Activated T-helper 9 cell treated with anti-CD3 and anti-CD28 coated beads, Interleukin-2, amount 50 U/mL, for 16 hours (primary cell): ENCODE results near the gene PAGE1.
"Not testable (repeated sequence)": the region's sequence is repeated elsewhere in the genome, so short reads cannot be mapped to it uniquely, and the experiment has no call there.

Experiments used
- DNase-seq: peaks from one replicate; pipeline ENCODE4 v3.0.0-alpha.2; 2020; ENCODE audit warnings: low read depth

The PAGE1 gene, protein sequence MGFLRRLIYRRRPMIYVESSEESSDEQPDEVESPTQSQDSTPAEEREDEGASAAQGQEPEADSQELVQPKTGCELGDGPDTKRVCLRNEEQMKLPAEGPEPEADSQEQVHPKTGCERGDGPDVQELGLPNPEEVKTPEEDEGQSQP

GRCh38 chrX:49695276-49696180 is at the start of gene PAGE1:
TSS of gene PAGE1 (minus strand) at chrX:49695984. CDS start at chrX:49694770, 1,214 bp downstream.
- no peak for DNase-seq

GRCh38 chrX:49741501-49741900 is 45.7 kb upstream of the PAGE1 start:
- not testable (repeated sequence) for DNase-seq

- DNase-seq = no peak
Observed at GRCh38 chrX:49727847-49728246, 32.1 kb upstream of the PAGE1 start.

GRCh38 chrX:49726966-49727365 is 31.2 kb upstream of the PAGE1 start:
- no peak for DNase-seq

DNA sequence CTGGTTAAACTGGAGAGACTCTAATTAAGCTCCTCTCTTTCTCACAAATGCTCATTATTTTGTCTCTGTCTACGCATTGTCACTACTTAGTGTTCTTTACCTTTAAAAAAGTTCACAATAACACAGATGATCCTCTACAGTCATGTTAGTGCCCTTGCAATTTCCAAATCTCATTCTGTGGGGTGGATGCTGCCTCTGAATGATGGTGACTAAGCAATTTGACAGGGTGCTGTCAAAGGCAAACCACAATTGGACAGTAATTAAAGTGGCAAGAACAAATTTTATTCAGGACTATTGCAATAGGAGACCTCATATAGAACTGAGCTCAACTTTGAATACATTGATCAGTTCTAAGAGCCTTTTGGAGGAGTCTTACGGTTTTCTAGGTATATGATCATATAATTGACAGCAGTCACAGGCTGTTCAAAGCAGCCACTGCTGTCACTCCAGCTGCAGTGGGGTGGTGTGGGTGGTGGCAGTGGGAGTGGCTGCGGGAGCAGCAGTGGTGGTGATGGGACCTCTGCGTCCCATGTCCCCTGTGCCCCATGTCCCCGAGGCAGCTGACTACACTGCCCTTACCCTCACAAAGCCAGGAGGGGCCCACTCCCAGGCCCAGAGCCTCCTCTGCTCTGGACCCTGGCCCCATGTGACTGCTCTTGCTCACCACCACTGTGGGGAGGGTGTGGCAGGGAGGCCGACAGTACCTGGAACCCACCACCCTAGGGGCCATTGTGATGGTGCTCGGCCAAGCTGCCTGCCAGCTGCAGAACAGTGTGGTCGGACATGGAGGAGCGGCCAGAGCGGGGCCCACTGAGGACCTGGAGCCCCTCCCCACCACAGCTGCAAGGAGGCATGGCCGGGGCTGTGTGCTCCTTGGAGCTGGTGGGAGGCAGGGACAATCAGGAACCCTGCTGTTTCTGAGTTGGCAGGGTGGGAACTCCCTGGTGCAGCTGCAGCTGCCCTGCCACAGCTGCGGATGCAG is 30.4 kb upstream of the PAGE1 start:
- no peak for DNase-seq

GRCh38 chrX:49725401-49725800 is 29.6 kb upstream of the PAGE1 start:
- no peak for DNase-seq

DNA sequence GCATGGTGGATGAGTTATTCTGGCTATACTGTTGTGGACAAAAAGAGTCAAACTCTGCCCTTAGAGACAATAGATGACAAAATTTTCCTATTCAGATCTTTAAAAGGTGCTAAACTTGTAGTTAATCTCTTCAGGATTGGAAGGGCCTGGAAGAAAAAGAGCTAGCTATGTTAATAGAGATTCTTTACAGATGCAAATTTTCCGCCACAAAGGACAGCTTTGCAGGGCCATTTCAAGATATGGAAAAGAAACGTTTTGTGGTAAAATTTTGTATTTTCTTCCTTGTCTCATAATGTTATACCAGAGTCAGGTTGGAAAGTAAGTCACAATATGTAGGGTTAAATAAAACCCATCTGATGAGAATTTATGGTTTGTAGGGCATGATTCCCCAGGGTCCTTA is 24.3 kb upstream of the PAGE1 start:
- not testable (repeated sequence) for DNase-seq

- no peak for DNase-seq
Observed at GRCh38 chrX:49712577-49712976, 16.8 kb upstream of the PAGE1 start.

DNA sequence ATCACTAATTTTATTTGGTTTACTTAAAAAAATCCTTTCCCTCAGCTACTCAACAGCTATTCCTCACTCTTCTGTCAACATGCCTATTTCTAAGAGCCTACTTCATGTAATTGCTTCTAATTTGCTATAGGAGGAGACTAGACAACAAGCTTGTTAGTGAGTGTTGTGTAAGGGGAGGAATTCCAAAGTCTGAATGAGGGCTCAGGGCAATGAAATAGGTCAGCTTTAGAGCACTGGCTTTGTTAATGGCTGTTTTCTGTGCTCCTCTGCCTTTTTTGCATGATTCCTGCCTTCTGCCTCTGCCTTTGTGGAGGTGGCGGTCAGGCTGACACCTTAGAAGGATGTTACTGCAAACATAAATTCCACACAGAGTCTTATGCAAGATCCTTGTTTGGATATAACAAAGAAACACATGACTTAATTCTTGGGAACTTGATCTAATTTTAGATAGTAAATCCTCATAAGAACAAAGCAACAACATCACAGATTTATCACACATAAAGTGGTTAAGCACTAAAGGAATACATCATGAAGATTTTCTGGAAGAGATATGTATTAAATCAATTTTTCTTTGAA is 15.0 kb upstream of the PAGE1 start:
- DNase-seq = no peak

GRCh38 chrX:49704691-49705404 is 9.1 kb upstream of the PAGE1 start:
- no peak for DNase-seq

DNA sequence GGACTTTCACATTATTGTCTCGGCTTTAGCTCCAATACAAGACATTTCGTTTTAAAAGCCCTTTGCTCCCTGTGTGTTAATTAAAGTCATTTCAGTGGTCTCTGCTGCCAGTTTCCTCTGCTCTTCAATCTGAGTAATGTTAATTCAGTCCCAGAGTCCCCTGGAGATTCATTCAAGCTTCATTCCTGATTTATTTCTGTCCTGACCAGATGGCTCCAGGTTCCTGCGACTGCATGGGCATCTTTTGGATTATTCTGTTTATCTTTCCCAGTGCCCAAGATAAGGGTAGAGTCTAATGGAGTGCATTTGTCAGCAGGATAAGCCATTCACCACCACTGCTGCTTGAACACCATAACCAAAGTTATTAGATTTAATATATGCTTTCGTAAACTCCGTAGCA is 6.1 kb upstream of the PAGE1 start:
- DNase-seq = no peak

- DNase-seq = no peak
Observed at GRCh38 chrX:49701323-49701722, 5.5 kb upstream of the PAGE1 start.

- DNase-seq = no peak
Observed at GRCh38 chrX:49675075-49675719, 20.6 kb downstream of the PAGE1 start.

- DNase-seq = no peak
Observed at GRCh38 chrX:49673394-49673793, 22.4 kb downstream of the PAGE1 start.

DNA sequence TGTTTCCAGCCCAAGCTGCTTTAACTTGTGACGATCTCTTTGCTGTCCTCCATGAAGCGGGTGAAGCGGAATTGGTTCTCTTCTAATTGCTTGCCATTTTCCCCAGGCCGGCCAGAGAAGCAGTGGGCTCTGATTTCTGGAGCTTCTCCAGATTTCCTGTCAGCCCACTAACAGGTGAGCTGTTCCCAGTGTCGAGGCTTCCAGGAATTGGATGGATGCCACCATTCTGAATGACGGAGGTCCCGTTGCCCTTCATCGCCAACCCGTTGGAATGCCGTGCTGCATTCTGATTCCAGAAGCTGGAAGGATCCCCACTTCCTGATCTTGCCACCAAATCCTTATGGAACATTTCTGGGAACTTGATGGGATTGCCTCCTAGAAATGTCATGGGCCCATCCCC is 31.0 kb downstream of the PAGE1 start:
- DNase-seq = no peak

- DNase-seq = no peak
Observed at GRCh38 chrX:49661881-49662280, 33.9 kb downstream of the PAGE1 start.

- DNase-seq = no peak
Observed at GRCh38 chrX:49659771-49660170, 36.0 kb downstream of the PAGE1 start.

- DNase-seq = no peak
Observed at GRCh38 chrX:49656533-49656932, 39.3 kb downstream of the PAGE1 start.

DNA sequence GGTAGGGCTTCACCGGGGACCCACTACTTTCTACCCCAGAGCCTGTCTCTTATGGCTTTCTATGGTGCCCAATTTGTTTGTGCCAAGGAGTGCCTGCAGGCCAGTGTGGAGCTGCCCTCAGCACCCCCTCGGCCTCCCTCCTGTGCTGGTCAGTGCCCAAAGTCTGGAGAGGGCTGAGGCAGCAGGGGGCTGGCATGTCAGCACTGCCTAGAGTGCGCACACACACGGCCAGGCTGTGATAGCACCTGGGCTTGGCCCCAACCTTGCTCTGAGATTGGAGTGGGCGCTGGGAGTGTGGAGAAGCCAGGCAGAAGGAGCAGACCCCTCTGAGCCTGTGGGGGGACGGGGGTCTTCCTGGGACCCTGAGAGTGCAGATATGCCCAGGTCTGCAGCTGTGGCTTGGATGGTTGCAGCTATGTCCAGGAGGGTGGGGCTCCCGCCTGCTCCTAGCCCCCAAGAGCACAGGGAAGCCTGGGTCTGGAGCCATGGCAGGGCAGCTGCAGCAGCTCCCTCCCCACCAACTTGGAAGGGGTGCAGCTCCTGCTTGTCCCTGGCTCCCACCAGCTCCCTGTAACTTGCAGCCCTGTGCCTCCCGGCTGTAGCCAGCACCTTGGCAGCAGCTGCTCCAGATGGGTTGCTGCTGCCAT is 50.7 kb downstream of the PAGE1 start:
- DNase-seq = no peak
